GM20431 (cell line): ENCODE data around the gene FADS1.

ENCODE experiments used
- in situ Hi-C: fragments of 300-500 bp; cut with MseI, MboI; formaldehyde crosslinking; loops from one replicate; pipeline ENCODE4 v1.15.0; 2020; ENCODE audit warnings: low sequenced_read_pairs; ENCODE audit not compliant: unreplicated experiment

FADS1 gene

GRCh38 chr11:61816736-61817455 lies at the start of gene FADS1:
Gene FADS1 (minus strand): TSS chr11:61817003. CDS start chr11:61816929, 74 bp downstream.
- in situ Hi-C loops = no loop called here

- in situ Hi-C loops = no loop called here
Observed at GRCh38 chr11:61866231-61866957, 49.6 kb upstream of the FADS1 start.

- in situ Hi-C loops = no loop called here
Observed at GRCh38 chr11:61864814-61865775, 48.3 kb upstream of the FADS1 start.

DNA sequence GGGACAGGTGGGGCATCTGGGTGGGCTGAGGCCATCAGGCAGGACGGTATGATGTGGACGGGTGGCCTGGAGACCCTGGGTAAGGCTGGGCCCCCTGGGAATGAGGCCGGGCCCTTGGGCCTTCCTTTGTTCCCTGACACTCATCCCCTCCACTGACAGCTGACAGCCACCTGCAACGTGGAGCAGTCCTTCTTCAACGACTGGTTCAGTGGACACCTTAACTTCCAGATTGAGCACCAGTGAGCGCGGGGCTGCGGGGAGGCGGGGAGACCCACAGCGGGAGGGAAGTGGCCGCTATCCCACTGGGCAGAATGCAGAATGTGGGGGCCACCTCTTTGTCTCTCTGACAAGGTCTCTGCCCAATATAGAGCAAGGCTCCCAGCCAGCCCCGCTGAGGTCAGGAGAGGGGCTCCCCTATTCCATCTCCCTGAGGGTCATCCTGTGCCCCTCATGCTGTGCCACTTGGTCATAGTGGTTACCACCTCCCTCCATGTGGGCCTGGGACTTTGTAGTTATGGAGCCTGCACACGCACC lies 46.8 kb upstream of the FADS1 start:
- in situ Hi-C loops = no loop called here

- in situ Hi-C loops = no loop called here
Observed at GRCh38 chr11:61862714-61863547, 46.1 kb upstream of the FADS1 start.

DNA sequence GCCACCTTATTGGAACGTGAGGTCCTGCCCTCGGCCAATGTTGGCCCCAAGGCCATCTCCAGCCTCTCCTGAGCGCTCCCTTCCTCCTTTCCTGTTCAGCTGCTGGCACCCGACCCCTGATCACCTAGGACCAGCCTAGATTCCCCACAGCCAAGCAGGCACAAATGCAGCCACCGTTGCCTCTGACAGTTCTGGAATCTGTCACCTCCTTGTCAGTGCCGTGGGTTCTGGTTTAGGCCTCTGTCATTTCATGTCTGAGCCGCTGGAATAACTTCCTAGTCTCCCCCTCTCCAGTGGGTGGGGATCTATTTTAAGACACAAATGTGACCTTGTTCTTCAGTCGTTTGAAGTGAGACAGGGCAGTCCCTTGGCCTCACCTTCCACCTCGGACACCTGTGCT lies 44.8 kb upstream of the FADS1 start:
- in situ Hi-C loops = no loop called here

- in situ Hi-C loops = no loop called here
Observed at GRCh38 chr11:61860054-61860903, 43.5 kb upstream of the FADS1 start.

DNA sequence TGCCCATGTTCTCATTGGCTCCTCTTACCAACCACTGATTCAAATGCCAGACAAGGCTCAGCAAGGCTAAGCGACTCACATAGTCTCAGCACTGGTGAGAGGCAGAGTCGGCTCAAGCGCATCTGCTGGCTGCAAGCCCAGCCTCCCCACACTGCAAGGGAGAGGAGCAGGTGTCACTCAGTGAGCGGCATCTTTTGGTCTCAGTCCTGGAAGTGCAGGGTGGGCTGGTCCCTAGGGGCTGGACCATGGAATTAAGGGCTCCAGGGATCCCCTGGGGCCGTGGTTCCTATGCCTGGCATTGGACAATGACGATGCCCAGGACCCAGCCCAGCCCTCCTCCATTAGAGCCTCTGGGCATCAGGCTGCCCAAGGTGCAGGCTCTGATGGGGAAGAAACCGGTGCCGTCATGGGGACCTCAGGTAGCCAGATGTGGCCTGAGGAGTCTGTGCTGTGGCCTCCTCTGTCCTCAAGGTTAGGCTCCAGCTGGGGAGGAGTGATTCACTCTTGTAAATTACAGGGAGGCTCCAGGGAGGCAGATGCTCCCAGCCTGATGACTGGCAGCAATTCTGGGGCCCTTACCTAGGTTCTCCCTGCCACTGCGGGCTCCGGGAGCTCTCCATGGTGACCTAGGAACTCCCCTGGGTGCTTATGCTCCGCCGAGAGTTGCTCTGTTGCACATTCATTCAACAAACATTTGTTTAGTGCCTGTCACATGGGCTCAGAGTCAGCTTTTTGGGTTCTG lies 39.3 kb upstream of the FADS1 start:
- in situ Hi-C loops = no loop called here

DNA sequence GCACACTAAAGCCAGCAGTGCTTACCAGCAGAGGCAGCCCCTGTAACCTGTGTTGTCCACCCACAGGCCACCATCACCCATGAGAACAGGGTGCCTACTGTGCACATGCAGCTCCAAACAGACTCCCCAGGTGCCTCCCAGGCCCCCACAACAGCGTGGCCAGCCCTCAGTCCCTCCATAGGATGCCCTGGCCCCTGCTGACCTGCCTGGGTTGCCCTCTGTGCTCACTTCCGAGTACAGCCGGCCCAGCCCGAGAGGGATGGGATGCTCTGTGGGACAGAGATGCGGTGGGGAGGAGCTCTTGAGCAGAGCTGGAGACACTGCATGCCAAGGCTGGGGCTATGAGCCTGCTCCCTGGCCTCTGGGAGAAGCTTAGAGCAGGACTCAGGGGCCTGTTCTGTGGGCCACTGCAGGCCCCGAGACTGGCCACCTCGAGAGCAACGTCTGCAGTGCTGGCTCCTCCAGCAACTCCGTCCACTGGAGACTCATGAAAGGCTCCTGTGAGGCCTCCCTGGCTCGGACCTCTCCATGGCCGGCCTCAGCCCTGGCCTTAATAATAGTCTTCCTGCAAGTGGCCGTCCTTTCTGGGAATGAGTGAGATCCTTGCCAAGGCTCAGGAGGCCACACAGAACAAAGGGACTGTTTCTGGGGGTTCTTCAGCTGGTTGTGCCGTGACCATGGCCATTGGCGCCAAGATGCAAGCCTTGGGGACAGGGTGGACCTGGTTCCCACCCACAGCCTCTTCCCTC lies 38.3 kb upstream of the FADS1 start:
- in situ Hi-C loops = no loop called here

DNA sequence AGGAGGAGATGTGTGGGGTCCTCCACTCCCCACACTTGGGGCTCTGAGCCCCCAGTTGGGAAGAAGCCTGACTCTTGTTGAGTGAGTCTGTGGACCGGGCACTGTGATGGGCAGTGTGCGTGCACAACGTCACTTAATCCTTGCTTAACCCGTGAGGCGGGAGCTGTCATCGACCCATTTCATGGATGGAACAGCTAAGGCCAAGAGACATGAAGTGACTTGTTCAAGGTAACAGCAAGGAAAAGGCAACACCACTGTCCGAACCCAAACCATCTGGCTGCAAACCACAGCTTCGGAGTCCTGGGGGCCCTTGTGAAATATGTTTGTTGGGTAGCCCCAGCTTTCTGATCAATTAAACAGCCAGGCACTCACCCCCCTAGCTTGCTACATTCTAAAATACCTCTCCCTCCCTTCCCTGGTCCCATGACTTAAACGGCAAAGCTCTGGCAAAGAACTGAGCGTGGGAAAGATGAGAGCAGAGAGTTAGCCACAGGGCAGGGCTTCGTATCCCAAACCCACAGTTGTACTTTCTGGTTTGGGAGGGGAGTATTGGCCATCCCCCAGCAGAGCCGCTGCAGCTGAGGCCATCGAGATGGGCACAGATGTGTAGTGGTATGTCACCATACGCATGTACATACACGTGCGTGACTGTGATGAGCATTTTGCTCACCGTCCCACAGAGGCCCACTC lies 37.5 kb upstream of the FADS1 start:
- in situ Hi-C loops = no loop called here

GRCh38 chr11:61853698-61854169 lies 36.9 kb upstream of the FADS1 start:
- in situ Hi-C loops = no loop called here

- in situ Hi-C loops = no loop called here
Observed at GRCh38 chr11:61851900-61852295, 35.1 kb upstream of the FADS1 start.

GRCh38 chr11:61851113-61851899 lies 34.5 kb upstream of the FADS1 start:
- in situ Hi-C loops = no loop called here

GRCh38 chr11:61850687-61851086 lies 33.9 kb upstream of the FADS1 start:
- in situ Hi-C loops = no loop called here

- in situ Hi-C loops = no loop called here
Observed at GRCh38 chr11:61848631-61849030, 31.8 kb upstream of the FADS1 start.
